ENCODE data around the gene COL27A1. TPM values are rescaled to one million over a fixed set of nuclear protein-coding genes. Genes with fewer than 3 reads are reported as not detected.

Gene COL27A1
- total RNA-seq, 1 donor from 2014 or later, result 8.5 TPM

DNA sequence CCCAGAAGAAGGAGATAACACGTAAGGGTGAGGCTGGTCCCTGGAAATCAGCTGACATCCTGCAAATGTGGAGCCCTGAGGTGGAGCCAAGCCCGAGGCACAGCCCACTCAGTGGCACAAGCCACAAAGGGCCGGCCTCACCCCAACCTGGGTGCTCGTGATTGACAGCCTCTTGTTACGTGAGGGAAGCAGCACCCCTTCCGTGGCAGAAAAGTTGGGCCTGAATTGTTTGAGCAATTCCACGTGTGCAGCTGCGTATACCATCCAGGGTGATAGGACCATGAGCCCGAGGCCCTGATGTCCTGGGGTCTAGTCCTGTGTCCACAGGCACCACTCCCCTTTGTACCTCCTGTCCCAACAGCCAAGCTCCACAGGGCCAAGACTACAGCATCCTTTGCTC lies 179.2 kb downstream of the COL27A1 start:
- no peak overlapping the region for H3K4me3 ChIP-seq (ENCODE audit: low read depth, low read length)
- TF ChIP-seq, protein P1, sequence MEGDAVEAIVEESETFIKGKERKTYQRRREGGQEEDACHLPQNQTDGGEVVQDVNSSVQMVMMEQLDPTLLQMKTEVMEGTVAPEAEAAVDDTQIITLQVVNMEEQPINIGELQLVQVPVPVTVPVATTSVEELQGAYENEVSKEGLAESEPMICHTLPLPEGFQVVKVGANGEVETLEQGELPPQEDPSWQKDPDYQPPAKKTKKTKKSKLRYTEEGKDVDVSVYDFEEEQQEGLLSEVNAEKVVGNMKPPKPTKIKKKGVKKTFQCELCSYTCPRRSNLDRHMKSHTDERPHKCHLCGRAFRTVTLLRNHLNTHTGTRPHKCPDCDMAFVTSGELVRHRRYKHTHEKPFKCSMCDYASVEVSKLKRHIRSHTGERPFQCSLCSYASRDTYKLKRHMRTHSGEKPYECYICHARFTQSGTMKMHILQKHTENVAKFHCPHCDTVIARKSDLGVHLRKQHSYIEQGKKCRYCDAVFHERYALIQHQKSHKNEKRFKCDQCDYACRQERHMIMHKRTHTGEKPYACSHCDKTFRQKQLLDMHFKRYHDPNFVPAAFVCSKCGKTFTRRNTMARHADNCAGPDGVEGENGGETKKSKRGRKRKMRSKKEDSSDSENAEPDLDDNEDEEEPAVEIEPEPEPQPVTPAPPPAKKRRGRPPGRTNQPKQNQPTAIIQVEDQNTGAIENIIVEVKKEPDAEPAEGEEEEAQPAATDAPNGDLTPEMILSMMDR (conservative IDR thresholded peaks at IDR 0.05; ENCODE audit: low read depth, low read length), result no peak
- DNase-seq (ENCODE audit: low read depth), result no peak

DNA sequence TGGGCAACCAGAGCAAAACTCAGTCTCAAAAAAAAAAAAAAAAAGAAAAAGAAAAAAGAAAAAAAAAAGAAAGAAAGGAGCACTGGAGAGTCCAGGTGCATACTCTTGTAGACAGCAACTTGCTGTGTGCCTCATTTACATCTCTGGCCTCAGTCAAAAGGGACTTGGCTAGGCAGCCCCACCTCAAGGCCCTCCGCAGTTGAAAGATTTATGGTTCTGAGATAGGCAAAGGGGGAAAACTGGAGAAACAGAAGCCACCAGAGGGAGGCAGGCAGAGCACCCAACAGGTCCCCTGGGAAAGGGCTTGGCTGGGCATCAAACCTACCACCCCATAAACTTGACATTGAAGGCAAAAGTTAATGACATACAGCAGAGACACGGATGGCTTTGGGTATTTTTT lies 180.4 kb downstream of the COL27A1 start:
- TF ChIP-seq, protein P1 (conservative IDR thresholded peaks at IDR 0.05; ENCODE audit: low read depth, low read length), result peak; percentile 2
- DNase-seq (ENCODE audit: low read depth), result no peak
- no peak overlapping the region for H3K4me3 ChIP-seq (ENCODE audit: low read depth, low read length)

DNA sequence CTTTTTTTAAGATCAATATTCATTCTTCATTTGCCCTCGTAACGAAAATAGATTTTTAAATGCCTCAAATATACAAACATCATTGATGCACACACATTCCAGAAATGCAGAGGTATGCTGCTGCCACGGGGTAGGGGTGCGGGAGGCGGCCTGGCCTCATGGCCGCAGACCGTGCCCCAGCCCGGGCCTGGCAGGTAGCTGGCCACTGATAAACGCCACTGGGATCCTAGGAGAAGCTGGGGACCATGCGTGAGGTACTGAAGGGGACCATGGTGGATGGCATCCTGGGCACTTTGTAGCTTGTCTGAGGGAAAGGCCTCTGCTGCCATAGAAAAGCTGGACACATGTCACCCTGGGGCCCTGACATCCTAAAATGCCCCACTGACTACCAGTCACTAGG lies 180.8 kb downstream of the COL27A1 start:
- TF ChIP-seq, protein P1 (conservative IDR thresholded peaks at IDR 0.05; ENCODE audit: low read depth, low read length), result no peak
- DNase-seq (ENCODE audit: low read depth), result no peak

DNA sequence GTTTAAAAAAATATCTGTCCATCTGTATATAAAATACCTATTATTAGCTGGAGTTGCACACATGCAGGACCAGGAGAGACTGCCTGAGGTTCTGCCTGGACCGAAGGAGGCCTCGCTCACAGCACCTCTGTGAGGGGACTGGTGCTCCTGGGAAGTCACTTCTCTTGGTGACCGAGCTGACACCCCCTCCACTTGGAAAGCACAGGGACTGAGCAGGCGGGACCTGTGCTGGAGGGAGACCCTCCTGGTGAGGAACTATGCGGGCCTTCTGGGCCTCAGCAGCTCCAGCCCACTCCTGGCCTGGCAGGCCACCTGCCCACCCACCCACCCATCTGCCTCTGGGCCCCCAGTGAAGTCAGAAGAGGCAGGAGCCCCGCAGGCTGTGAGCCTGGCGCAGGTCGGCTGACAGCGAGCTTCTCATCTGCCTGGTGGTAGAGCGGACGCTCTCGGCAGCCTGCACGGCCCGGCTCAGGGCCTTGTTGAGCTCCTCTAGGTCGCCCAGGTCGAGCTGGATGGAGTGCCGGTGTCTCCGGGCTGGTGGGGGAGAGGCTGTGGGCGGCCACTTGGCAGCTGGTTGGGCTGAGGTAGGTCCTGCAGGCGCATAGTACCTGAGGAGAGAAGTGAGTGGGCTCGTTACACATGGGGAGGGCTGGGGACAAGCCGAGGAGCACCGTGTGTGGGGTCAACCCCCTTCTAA lies 181.5 kb downstream of the COL27A1 start:
- DNase-seq (ENCODE audit: low read depth), result no peak
- TF ChIP-seq, protein P1 (conservative IDR thresholded peaks at IDR 0.05; ENCODE audit: low read depth, low read length), result no peak
- no peak overlapping the region for H3K4me3 ChIP-seq (ENCODE audit: low read depth, low read length)

More for the DNA sequence above, 180.8 kb downstream of the COL27A1 start:
- no peak overlapping the region for H3K4me3 ChIP-seq (ENCODE audit: low read depth, low read length)

DNA sequence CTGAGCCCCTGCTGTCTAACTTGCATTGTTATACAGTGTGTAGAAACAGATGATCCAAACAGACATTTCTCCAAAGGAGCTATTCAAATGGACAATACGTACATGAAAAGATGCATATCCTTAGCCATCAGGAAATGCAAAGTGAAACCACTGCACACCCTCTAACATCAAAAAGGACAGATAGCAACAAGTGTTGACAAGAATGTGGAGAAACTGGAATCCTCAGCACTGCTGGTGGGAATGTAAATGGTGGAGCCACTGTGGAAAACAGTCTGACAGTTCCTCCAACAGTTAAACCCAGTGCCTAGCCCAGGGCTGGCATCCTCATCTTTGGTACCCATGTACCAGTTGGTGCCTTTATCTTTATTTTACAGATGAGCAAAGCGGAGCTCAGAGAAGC lies 182.8 kb downstream of the COL27A1 start:
- H3K4me3 ChIP-seq (ENCODE audit: low read depth, low read length), result no peak overlapping the region
- TF ChIP-seq, protein P1 (conservative IDR thresholded peaks at IDR 0.05; ENCODE audit: low read depth, low read length), result no peak
- DNase-seq (ENCODE audit: low read depth), result no peak

DNA sequence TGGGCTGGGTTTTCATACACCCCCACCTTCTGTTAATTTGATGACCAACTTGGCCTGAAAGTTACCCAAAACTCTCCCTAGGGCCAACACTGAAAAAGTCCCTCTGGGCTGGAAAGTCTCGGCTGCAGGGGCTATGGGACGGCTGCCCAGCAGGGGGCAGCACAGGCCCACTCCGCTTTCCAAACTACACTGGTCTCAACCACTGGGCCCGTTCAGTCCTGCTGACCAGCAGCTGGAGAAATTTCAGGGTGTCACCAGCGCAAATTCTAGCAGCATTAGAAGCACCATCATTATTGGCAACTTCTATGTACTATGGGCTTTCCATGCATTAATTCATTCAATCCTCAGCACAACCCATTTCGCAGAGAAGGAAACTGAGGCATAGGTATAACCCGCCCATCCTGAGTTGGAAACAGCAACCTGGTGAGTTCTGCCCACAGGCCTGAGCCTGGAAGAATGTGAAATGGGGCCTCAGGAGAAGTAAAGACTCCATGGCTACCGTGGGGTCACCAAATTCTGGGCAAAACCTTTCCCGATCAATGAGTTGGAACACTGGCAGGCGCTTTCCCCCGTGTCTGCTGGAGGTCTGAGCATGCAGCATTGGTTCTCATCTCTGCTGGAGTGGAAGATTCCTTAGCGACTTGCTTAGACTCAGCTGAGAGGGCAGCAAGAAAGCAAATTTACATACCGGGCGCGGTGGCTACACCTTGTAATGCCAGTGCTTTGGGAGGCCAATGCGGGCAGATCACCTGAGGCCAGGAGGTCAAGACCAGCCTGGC lies 184.0 kb downstream of the COL27A1 start:
- no peak overlapping the region for H3K4me3 ChIP-seq (ENCODE audit: low read depth, low read length)
- no peak for DNase-seq (ENCODE audit: low read depth)
- TF ChIP-seq, protein P1 (conservative IDR thresholded peaks at IDR 0.05; ENCODE audit: low read depth, low read length), result peak; percentile 98

All from epithelial cell of proximal tubule (primary cell).